Mesothelial cell of epicardium (in vitro differentiated cells): ENCODE results near the gene CDK5R2. TPM values are rescaled to one million over a fixed set of nuclear protein-coding genes. Genes with fewer than 3 reads are reported as not detected.
"Not testable (repeated sequence)": the region's sequence is repeated elsewhere in the genome, so short reads cannot be mapped to it uniquely, and the experiment has no call there.

Source experiments
- DNase-seq, 2 experiments: peaks; one replicate each; pipeline ENCODE4 v3.0.0; 2021; ENCODE audit warnings: low spot score in 2 of 2; ENCODE audit not compliant: unreplicated experiment in 2 of 2
- H3K27ac Mint-ChIP-seq: 2 replicates; pipeline ENCODE4 v1.8.0; 2021; ENCODE audit warnings: mixed read lengths
- H3K27me3 Mint-ChIP-seq: 2 replicates; pipeline ENCODE4 v1.8.0; 2021; ENCODE audit warnings: low read depth, mixed read lengths
- H3K36me3 Mint-ChIP-seq: 2 replicates; pipeline ENCODE4 v1.8.0; 2021; ENCODE audit warnings: mixed read lengths
- H3K4me1 Mint-ChIP-seq: 2 replicates; pipeline ENCODE4 v1.8.0; 2021; ENCODE audit warnings: mixed read lengths
- H3K4me3 Mint-ChIP-seq: 2 replicates; pipeline ENCODE4 v1.8.0; 2021; ENCODE audit warnings: mild to moderate bottlenecking, moderate library complexity, mixed read lengths
- H3K9me3 Mint-ChIP-seq: 2 replicates; pipeline ENCODE4 v1.8.0; 2021; ENCODE audit warnings: mixed read lengths
- total RNA-seq: library from RNA; stranded (reverse); gene quantifications from 3 replicates; pipeline ENCODE4 v1.2.1, GENCODE V29; 2021
- TF ChIP-seq, protein P1 (sequence below): fragments of 200-600 bp; sonication (generic); IDR thresholded peaks from one replicate; pipeline ENCODE4 v1.5.0; 2021; ENCODE audit warnings: antibody characterized with exemption; ENCODE audit not compliant: unreplicated experiment

The CDK5R2 gene
- total RNA-seq, 1 donor from 2014 or later, result 0.69 TPM

DNA sequence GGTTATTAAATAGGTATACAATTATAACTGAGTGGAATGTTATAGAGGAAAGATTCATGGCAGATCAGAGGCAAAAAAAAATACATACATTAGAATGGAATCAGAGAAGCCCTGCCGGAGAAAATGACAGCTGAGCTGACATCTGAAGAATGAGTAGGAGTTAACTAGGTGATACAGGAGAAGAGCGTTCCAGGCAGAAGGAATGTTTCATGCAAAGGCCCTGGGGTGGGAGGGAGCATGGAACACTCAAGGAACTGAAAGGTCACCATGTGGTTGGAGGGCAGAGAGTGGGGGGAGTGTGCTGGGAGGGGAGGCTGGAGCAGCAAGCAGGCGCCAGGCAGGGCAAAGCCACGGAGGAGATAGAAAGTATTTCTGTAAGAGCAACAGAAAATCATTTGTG is 31.6 kb upstream of the CDK5R2 start:
- H3K36me3 Mint-ChIP-seq, result peaks cover 9% of the 10 kb centered on the region
- peaks cover 18% of the 10 kb centered on the region for H3K4me1 Mint-ChIP-seq
- TF ChIP-seq, protein P1, sequence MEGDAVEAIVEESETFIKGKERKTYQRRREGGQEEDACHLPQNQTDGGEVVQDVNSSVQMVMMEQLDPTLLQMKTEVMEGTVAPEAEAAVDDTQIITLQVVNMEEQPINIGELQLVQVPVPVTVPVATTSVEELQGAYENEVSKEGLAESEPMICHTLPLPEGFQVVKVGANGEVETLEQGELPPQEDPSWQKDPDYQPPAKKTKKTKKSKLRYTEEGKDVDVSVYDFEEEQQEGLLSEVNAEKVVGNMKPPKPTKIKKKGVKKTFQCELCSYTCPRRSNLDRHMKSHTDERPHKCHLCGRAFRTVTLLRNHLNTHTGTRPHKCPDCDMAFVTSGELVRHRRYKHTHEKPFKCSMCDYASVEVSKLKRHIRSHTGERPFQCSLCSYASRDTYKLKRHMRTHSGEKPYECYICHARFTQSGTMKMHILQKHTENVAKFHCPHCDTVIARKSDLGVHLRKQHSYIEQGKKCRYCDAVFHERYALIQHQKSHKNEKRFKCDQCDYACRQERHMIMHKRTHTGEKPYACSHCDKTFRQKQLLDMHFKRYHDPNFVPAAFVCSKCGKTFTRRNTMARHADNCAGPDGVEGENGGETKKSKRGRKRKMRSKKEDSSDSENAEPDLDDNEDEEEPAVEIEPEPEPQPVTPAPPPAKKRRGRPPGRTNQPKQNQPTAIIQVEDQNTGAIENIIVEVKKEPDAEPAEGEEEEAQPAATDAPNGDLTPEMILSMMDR, result no peak
- H3K9me3 Mint-ChIP-seq, result peaks cover 15% of the 10 kb centered on the region
- no peak overlapping the region for H3K4me3 Mint-ChIP-seq
- H3K27ac Mint-ChIP-seq, result peak overlapping the region; percentile 65
- DNase-seq, result no peak
- H3K27me3 Mint-ChIP-seq, result peaks cover 4% of the 10 kb centered on the region

DNA sequence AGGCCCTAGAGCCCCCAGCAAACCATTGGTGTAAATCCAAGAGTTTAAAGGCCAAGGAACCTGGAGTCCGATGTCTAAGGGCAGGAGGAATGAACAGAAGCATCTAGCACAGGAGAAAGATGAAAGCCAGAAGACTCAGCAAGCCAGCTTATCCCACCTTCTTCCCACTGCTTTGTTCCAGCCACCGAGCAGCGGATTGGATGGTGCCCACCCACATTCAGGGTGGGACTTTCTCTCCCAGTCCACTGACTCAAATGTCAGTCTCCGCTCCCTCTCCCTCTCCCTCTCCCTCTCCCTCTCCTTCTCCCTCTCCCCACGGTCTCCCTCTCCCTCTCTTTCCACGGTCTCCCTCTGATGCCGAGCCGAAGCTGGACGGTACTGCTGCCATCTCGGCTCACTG is 29.0 kb upstream of the CDK5R2 start:
- Mint-ChIP-seq H3K4me1 (peaks cover 18% of the 10 kb centered on the region), H3K27me3 (peaks cover 28% of the 10 kb centered on the region)
- H3K27ac Mint-ChIP-seq, H3K4me3 Mint-ChIP-seq, H3K36me3 Mint-ChIP-seq, DNase-seq, H3K9me3 Mint-ChIP-seq: not testable (repeated sequence)

DNA sequence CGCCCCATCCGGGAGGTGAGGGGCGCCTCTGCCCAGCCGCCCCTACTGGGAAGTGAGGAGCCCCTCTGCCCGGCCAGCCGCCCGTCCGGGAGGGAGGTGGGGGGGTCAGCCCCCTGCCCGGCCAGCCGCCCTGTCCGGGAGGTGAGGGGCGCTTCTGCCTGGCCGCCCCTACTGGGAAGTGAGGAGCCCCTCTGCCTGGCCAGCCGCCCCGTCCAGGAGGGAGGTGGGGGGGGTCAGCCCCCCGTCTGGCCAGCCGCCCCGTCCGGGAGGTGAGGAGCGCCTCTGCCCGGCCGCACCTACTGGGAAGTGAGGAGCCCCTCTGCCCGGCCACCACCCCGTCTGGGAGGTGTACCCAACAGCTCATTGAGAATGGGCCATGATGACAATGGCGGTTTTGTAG is 27.7 kb upstream of the CDK5R2 start:
- H3K4me3 Mint-ChIP-seq, DNase-seq, H3K9me3 Mint-ChIP-seq, H3K27ac Mint-ChIP-seq, H3K36me3 Mint-ChIP-seq: not testable (repeated sequence)
- H3K4me1 Mint-ChIP-seq, result peaks cover 13% of the 10 kb centered on the region
- H3K27me3 Mint-ChIP-seq, result peaks cover 39% of the 10 kb centered on the region

DNA sequence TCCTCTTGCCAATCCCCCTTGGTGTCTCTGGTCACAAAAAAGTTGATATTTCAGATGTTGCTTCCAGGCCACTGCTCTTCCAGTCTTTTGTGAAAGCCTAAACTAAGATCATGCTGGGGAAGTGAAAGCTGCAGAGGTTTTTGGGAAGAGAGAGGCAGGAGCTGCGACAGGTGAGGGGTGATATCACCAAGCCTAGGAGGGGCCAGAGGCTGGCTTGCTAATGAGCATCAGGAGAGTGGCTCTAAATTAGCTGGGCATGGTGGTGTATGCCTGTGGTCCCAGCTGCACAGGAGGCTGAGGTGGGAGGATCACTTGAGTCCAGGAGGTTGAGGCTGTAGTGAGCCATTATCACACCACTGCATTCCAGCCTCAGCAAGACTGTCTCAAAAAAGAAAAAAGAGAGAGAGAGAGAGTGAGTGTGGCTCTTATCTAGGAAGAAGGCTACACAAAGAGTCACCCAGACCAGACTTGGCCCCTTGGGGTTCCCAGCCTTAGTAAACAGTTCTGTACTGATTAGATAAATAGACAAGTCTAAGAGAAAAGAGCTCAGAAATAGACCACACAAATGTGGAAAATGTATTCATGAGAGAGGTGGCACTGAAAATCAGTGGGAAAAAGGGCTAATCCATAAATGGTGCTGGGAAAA is 14.6 kb upstream of the CDK5R2 start:
- H3K36me3 Mint-ChIP-seq, result no peaks in the 10 kb centered on the region
- H3K4me1 Mint-ChIP-seq, result no peaks in the 10 kb centered on the region
- H3K9me3 Mint-ChIP-seq, result no peaks in the 10 kb centered on the region
- DNase-seq, result no peak
- TF ChIP-seq, protein P1, result no peak
- no peak overlapping the region for H3K27ac Mint-ChIP-seq
- H3K4me3 Mint-ChIP-seq, result no peak overlapping the region
- H3K27me3 Mint-ChIP-seq, result peaks cover 60% of the 10 kb centered on the region

DNA sequence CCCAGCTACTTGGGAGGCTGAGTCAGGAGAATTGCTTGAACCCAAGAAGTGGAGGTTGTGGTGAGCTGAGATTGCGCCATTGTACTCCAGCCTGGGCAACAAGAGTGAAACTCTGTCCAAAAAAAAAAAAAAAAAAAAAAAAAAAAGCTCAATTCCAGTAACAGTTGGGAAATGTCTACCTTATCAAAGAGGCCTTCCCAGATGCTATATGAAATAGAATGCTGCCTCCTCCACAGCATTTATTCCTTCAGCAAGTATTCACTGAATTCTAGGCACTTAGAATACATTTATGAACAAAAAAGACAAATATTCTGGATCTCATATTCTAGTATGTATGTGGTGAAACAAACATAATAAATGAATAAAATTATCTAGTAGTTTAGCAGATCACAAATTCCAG is 12.8 kb upstream of the CDK5R2 start:
- H3K27ac Mint-ChIP-seq, result no peak overlapping the region
- H3K4me1 Mint-ChIP-seq, result no peaks in the 10 kb centered on the region

DNA sequence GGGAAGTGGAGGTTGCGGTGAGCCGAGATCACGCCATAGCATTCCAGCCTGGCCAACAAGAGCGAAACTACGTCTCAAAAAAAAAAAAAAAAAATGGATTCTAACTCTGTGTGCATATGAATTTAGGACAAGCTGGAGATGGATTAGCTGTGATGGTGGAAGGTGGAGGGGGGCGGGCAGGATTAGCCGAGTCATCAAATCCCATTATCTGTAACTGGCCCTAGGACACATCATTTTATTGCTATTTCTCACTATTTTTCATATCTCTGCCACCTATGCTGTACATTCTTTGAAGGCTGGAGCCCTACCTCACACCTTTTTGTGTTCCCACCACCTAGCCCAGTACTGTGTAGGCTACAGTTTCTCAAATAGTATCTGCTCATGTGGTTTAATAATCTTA is 7.3 kb upstream of the CDK5R2 start:
- no peak overlapping the region for H3K4me3 Mint-ChIP-seq
- H3K27me3 Mint-ChIP-seq, result peaks cover 78% of the 10 kb centered on the region
- TF ChIP-seq, protein P1, result no peak
- DNase-seq, result no peak
- no peak overlapping the region for H3K27ac Mint-ChIP-seq
- no peaks in the 10 kb centered on the region for H3K4me1 Mint-ChIP-seq
- H3K9me3 Mint-ChIP-seq, result peaks cover 5% of the 10 kb centered on the region
- no peaks in the 10 kb centered on the region for H3K36me3 Mint-ChIP-seq

More for the DNA sequence above, 12.8 kb upstream of the CDK5R2 start:
- TF ChIP-seq, protein P1, result no peak
- no peak for DNase-seq
- peaks cover 62% of the 10 kb centered on the region for H3K27me3 Mint-ChIP-seq
- no peaks in the 10 kb centered on the region for H3K36me3 Mint-ChIP-seq
- no peak overlapping the region for H3K4me3 Mint-ChIP-seq
- H3K9me3 Mint-ChIP-seq, result no peaks in the 10 kb centered on the region
